ENCODE results near the gene KRT3. TPM values are rescaled to one million over a fixed set of nuclear protein-coding genes. Genes with fewer than 3 reads are reported as not detected.

Gene KRT3
- total RNA-seq, 1 experiment from 2014 or later, result not detected

DNA sequence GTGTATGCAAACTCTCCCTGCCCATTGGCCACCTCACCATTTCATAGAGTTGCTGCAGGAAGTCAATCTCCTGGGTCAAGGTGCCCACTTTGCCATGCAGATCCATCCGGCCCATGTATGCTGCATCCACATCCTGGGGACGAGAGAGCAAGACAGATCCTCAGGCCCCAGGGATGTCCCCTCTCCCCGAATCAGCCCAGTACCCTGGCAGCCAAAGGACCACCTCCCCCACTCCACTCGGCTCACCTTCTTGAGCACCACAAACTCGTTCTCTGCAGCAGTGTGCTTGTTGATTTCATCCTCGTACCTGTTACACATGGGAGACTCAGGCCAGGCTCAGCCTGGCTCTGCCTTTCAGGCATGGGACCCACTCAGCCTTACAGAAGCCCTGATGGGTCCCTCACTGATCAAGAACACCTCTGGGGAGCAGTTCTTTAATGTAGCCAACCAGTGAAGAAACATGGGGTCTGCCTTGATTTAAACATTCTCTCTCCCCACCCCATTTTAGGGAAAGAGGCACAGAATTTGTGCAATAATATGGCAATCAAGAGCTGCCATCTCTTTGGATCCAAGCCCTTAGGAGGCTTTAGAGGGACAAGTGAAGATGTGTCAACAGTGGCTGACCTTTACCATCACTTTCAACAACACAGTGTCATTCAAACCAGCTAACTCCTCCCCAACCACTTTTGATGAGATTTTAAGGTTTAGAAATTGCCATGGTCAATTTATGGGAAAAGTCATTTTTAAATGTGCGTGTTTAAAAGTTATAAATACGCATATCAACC, 34.3 kb upstream of the KRT3 start:
- TF ChIP-seq SRF (IDR thresholded peaks at IDR 0.05; ENCODE audit: low read depth) (no peak), CBX3 (IDR thresholded peaks at IDR 0.05; ENCODE audit: low read depth) (no peak), EZH2 (IDR thresholded peaks at IDR 0.05) (no peak), RAD21 (IDR thresholded peaks at IDR 0.05; ENCODE audit: low read depth) (no peak), JUND (IDR thresholded peaks at IDR 0.05) (no peak), SP1 (IDR thresholded peaks at IDR 0.05; ENCODE audit: low read depth) (no peak), EZH2phosphoT487 (IDR thresholded peaks at IDR 0.05; ENCODE audit: borderline replicate concordance) (no peak)
- no peak overlapping the region for H3K27ac ChIP-seq (ENCODE audit: low read depth, low read length)
- no peaks in the 10 kb centered on the region for H3K36me3 ChIP-seq (ENCODE audit: control insufficient read depth in 1 of 2, insufficient read depth in 2 of 2, low read length in 2 of 2)
- intact Hi-C loops (cut with micrococcal nuclease), result no loop called here
- H4K20me1 ChIP-seq (ENCODE audit: insufficient read depth), result no peaks in the 10 kb centered on the region
- no peaks in the 10 kb centered on the region for H3K9me3 ChIP-seq (ENCODE audit: control insufficient read depth in 1 of 2, insufficient read depth in 1 of 2, low read depth in 1 of 2, low read length in 2 of 2)
- H3K79me2 ChIP-seq (ENCODE audit: insufficient read depth, low read length), result no peaks in the 10 kb centered on the region
- BruUV-seq (replicated peaks), result no TSS peak
- H3K9me2 ChIP-seq (ENCODE audit: insufficient read depth), result no peaks in the 10 kb centered on the region
- CTCF ChIA-PET, result interaction anchor here (1.2 kb wide), 1 partner anchor 683 kb away, joined by 3 read pairs; no protein-coding TSS in a partner anchor
- H3K4me3 ChIP-seq (replicated peaks in 1 of 2; ENCODE audit: low read depth in 1 of 2, low read length in 2 of 2), result no peak overlapping the region
- H2AFZ ChIP-seq (ENCODE audit: low read depth, low read length, poor library complexity, severe bottlenecking), result no peak overlapping the region
- no peak for DNase-seq (ENCODE audit: low read depth, low spot score)
- no peak overlapping the region for H3K4me2 ChIP-seq (ENCODE audit: low read length)
- no peak overlapping the region for H3K9ac ChIP-seq (ENCODE audit: low read length)
- no peaks in the 10 kb centered on the region for H3K27me3 ChIP-seq (ENCODE audit: insufficient read depth, low read length)
- ATAC-seq, result no peak
- RAD21 ChIA-PET (ENCODE audit: low non-redundant PET in 1 of 2, low total read pairs in 2 of 2, uncharacterized antibody in 2 of 2, unreplicated experiment in 2 of 2), result no interaction called here
- POLR2A ChIA-PET, result no interaction called here
- H3K4me1 ChIP-seq (ENCODE audit: control insufficient read depth in 1 of 2, insufficient read depth in 2 of 2, low read length in 2 of 2), result no peaks in the 10 kb centered on the region

- Histone ChIP-seq H3K4me2 (ENCODE audit: low read length) (no peak overlapping the region), H2AFZ (ENCODE audit: low read depth, low read length, poor library complexity, severe bottlenecking) (no peak overlapping the region), H3K36me3 (ENCODE audit: control insufficient read depth in 1 of 2, insufficient read depth in 2 of 2, low read length in 2 of 2) (no peaks in the 10 kb centered on the region), H3K4me1 (ENCODE audit: control insufficient read depth in 1 of 2, insufficient read depth in 2 of 2, low read length in 2 of 2) (no peaks in the 10 kb centered on the region), H3K4me3 (replicated peaks in 1 of 2; ENCODE audit: low read depth in 1 of 2, low read length in 2 of 2) (no peak overlapping the region), H4K20me1 (ENCODE audit: insufficient read depth) (no peaks in the 10 kb centered on the region), H3K27me3 (ENCODE audit: insufficient read depth, low read length) (no peaks in the 10 kb centered on the region), H3K27ac (ENCODE audit: low read depth, low read length) (no peak overlapping the region), H3K79me2 (ENCODE audit: insufficient read depth, low read length) (no peaks in the 10 kb centered on the region), H3K9me2 (ENCODE audit: insufficient read depth) (no peaks in the 10 kb centered on the region), H3K9me3 (ENCODE audit: control insufficient read depth in 1 of 2, insufficient read depth in 1 of 2, low read depth in 1 of 2, low read length in 2 of 2) (no peaks in the 10 kb centered on the region), H3K9ac (ENCODE audit: low read length) (no peak overlapping the region)
- ChIA-PET CTCF (no interaction called here), RAD21 (ENCODE audit: low non-redundant PET in 1 of 2, low total read pairs in 2 of 2, uncharacterized antibody in 2 of 2, unreplicated experiment in 2 of 2) (no interaction called here), POLR2A (no interaction called here)
- intact Hi-C loops (cut with micrococcal nuclease), result no loop called here
- no TSS peak for BruUV-seq (replicated peaks)
- ATAC-seq (no peak), DNase-seq (ENCODE audit: low read depth, low spot score) (no peak)
- TF ChIP-seq ZFX (IDR thresholded peaks at IDR 0.05), result no peak
- no peak for TF ChIP-seq SIN3A (IDR thresholded peaks at IDR 0.05; ENCODE audit: low read depth)
- TF ChIP-seq REST (IDR thresholded peaks at IDR 0.05; ENCODE audit: low read depth), result no peak
Measured at GRCh38 chr12:52828591-52829021, 32.7 kb upstream of the KRT3 start.

All from HCT116 (cell line).